ENCODE results near the gene ASAP3.

GRCh38 chr1:23469372-23469982 lies 14.5 kb downstream of the ASAP3 start:
- no peak for TF ChIP-seq RAD21 (IDR thresholded peaks at IDR 0.05)
- TF ChIP-seq CTCF (IDR thresholded peaks at IDR 0.05; ENCODE audit: low read depth, low read length, missing input control): no peak
- no peak for TF ChIP-seq EGR1 (IDR thresholded peaks at IDR 0.05; ENCODE audit: low read depth in 2 of 2)
- no peak for TF ChIP-seq RXRA (IDR thresholded peaks at IDR 0.05)
- TF ChIP-seq MAX (IDR thresholded peaks at IDR 0.05): no peak
- TF ChIP-seq SP1 (IDR thresholded peaks at IDR 0.05): no peak
- TF ChIP-seq ATF3 (IDR thresholded peaks at IDR 0.05): no peak
- TF ChIP-seq TAF1 (conservative IDR thresholded peaks at IDR 0.05): no peak
- TF ChIP-seq HNF4G (IDR thresholded peaks at IDR 0.05): no peak
- TF ChIP-seq GABPA (IDR thresholded peaks at IDR 0.05 in 1 of 2, conservative IDR thresholded peaks at IDR 0.05 in 1 of 2): no peak
